GM21786 (cell line): ENCODE results near the gene CNN1.

Source experiments
- ATAC-seq: cut with Tn5 transposase; IDR thresholded peaks from one replicate; pipeline ENCODE4 v1.9.1; 2021; ENCODE audit not compliant: unreplicated experiment

Gene CNN1

GRCh38 chr19:11538232-11539036 is at the start of gene CNN1:
Gene CNN1, plus strand, starts transcription at chr19:11538851. Its CDS starts 77 bp downstream, at chr19:11538928.
- ATAC-seq = no peak

GRCh38 chr19:11489378-11489777 is 49.3 kb upstream of the CNN1 start:
- no peak for ATAC-seq

- no peak for ATAC-seq
Measured at GRCh38 chr19:11494634-11495285, 43.9 kb upstream of the CNN1 start.

- no peak for ATAC-seq
Measured at GRCh38 chr19:11495481-11495880, 43.2 kb upstream of the CNN1 start.

GRCh38 chr19:11495885-11496284 is 42.8 kb upstream of the CNN1 start:
- ATAC-seq = no peak

GRCh38 chr19:11496391-11497163 is 42.1 kb upstream of the CNN1 start:
- no peak for ATAC-seq

- ATAC-seq = no peak
Measured at GRCh38 chr19:11499220-11499726, 39.4 kb upstream of the CNN1 start.

- no peak for ATAC-seq
Measured at GRCh38 chr19:11499890-11500420, 38.7 kb upstream of the CNN1 start.

GRCh38 chr19:11504502-11505031 is 34.1 kb upstream of the CNN1 start:
- ATAC-seq = no peak

GRCh38 chr19:11505032-11505503 is 33.6 kb upstream of the CNN1 start:
- ATAC-seq = peak; percentile 88

GRCh38 chr19:11505504-11506100 is 33.0 kb upstream of the CNN1 start, which contains the start of gene ZNF653:
Gene ZNF653, minus strand, starts transcription at chr19:11505839. Its CDS starts 53 bp downstream, at chr19:11505786.
- ATAC-seq = peak; percentile 47

GRCh38 chr19:11506101-11506555 is 32.5 kb upstream of the CNN1 start:
- ATAC-seq = peak; percentile 18

- no peak for ATAC-seq
Measured at GRCh38 chr19:11506967-11507366, 31.7 kb upstream of the CNN1 start.

GRCh38 chr19:11507370-11508078 is 31.1 kb upstream of the CNN1 start:
- no peak for ATAC-seq

GRCh38 chr19:11510444-11510843 is 28.2 kb upstream of the CNN1 start:
- no peak for ATAC-seq

- no peak for ATAC-seq
Measured at GRCh38 chr19:11513946-11514345, 24.7 kb upstream of the CNN1 start.

- no peak for ATAC-seq
Measured at GRCh38 chr19:11519138-11519537, 19.5 kb upstream of the CNN1 start.

- peak; percentile 96 for ATAC-seq
Measured at GRCh38 chr19:11528551-11529341, 9.9 kb upstream of the CNN1 start, which contains the start of gene ECSIT. Gene ECSIT, minus strand, starts transcription at chr19:11529134. Its CDS starts 9,964 bp downstream, at chr19:11519170.

- no peak for ATAC-seq
Measured at GRCh38 chr19:11530432-11530831, 8.2 kb upstream of the CNN1 start.
